ENCODE measurements around the gene VEGFA. TPM values are rescaled to one million over a fixed set of nuclear protein-coding genes. Genes with fewer than 3 reads are reported as not detected.

The VEGFA gene
- total RNA-seq, 2 donors from 2014 or later: 127 to 335 TPM

DNA sequence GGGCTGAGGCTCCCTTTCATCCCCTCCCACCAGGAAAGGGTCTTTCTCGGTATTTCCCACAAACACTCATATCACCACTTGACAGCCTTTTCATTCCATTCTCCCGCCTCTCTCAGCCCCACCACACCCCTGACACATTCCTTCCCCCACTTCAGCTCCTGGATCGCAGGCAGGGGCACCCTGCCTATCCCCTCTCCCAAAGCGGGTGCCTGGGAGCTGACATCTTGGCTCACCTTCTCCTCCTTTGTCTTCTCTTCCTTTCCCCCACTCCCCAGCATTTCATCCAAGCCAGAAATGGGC is 10.2 kb upstream of the VEGFA start:
- no peaks in the 10 kb centered on the region for H3K36me3 ChIP-seq
- H3K9me3 ChIP-seq: no peaks in the 10 kb centered on the region
- no peak overlapping the region for H3K27ac ChIP-seq
- H3K4me3 ChIP-seq: no peak overlapping the region
- TF ChIP-seq POLR2AphosphoS5 (IDR thresholded peaks at IDR 0.05) (no peak), POLR2A (IDR thresholded peaks at IDR 0.05) (no peak)
- TF ChIP-seq, protein P1, sequence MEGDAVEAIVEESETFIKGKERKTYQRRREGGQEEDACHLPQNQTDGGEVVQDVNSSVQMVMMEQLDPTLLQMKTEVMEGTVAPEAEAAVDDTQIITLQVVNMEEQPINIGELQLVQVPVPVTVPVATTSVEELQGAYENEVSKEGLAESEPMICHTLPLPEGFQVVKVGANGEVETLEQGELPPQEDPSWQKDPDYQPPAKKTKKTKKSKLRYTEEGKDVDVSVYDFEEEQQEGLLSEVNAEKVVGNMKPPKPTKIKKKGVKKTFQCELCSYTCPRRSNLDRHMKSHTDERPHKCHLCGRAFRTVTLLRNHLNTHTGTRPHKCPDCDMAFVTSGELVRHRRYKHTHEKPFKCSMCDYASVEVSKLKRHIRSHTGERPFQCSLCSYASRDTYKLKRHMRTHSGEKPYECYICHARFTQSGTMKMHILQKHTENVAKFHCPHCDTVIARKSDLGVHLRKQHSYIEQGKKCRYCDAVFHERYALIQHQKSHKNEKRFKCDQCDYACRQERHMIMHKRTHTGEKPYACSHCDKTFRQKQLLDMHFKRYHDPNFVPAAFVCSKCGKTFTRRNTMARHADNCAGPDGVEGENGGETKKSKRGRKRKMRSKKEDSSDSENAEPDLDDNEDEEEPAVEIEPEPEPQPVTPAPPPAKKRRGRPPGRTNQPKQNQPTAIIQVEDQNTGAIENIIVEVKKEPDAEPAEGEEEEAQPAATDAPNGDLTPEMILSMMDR (IDR thresholded peaks at IDR 0.05): no peak
- no peaks in the 10 kb centered on the region for H3K4me1 ChIP-seq (replicated peaks)
- WGBS: 71% methylated on average over 4 of the region's 4 CpGs
- no peak for DNase-seq (ENCODE audit: low spot score)
- H3K27me3 ChIP-seq (replicated peaks; ENCODE audit: insufficient read depth): no peaks in the 10 kb centered on the region
- intact Hi-C loops (cut with DNase I): no loop called here

DNA sequence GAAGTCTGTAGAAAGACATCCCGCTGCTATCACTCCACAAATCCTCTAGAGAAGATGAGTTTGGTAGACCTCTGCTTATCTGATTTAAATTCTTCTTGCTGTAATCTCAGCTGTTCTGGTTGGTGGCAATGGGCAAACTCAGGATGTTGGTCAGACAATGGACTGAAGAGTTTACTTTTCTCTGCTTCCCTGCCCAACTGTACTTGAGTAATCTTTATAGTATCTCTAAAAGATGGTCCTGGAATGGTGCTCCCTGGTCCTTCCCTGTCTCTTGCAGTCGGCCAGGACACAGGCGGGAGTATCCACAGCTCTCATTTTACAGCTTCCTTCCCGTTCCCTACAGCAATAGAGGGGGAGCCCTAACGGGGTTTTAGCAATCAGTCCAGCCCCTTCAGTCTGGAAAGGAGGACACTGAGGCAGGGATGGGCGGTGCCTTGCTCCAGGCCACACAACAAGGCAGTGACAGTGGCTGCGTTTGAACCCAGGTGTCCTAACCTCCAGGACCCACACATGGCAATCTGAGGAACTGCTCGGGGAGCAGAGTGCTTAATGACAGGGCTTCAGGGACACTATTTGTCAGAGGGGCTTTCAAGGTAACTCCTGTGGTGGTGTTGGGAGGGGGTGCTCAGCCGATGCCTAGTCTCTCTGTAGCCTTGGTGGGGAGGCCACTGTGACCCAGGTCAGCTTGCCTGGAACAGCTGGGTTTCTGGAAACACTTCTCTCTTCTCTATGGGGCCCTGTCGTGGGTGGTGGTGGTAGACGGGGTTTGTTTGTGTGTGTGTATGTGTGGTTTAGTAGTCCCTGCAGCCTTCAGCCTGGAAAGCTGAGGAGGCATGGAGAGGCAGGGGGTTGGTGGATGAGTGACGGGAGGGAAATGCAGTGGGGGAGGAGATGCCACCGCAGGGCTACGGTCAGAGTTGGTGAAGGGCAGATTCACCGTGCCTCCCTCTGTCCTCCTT is 9.5 kb upstream of the VEGFA start:
- Histone ChIP-seq H3K27ac (no peak overlapping the region), H3K4me3 (no peak overlapping the region), H3K27me3 (replicated peaks; ENCODE audit: insufficient read depth) (no peaks in the 10 kb centered on the region), H3K4me1 (replicated peaks) (no peaks in the 10 kb centered on the region), H3K9me3 (no peaks in the 10 kb centered on the region), H3K36me3 (no peaks in the 10 kb centered on the region)
- DNase-seq (ENCODE audit: low spot score): no peak
- intact Hi-C loops (cut with DNase I): no loop called here
- WGBS: 72% methylated on average over 15 of the region's 15 CpGs
- TF ChIP-seq POLR2A (IDR thresholded peaks at IDR 0.05) (no peak), POLR2AphosphoS5 (IDR thresholded peaks at IDR 0.05) (peak; percentile 52)

DNA sequence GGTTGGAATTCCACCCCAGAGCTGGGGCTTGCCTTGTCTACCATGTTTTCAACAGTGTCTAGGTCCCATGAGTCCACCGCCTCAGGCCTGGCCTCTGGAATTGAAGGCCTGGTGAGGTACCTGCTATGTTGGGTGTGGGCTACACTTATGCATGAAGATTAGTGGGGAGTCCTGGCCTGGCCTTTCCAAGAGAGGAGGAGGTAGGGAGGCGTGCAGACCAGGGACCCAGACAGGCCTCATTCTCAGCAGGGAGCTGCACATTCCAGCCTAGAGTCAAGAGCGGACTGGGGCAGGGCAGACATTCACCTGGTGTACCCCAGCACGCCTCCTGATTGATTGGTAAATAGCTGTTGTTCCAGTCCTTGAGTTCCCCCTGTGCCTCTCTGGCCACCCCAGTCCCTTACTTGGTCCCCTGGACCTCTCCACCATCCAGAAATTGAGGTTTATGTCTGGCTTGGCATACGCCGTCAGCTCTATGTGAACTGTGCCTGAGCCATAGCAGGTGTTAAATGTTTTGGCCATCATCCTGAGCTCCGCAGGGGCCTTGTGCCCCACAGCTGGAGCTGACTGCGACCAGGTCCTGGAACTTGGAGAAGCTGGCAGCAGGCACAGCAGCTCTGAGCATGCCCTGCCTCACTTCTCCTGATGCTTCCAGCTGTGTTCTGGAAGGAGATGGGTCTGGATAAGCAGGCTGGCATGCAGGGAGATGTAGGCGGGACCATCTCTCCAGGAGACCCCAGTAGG is 8.2 kb upstream of the VEGFA start:
- Histone ChIP-seq H3K4me3 (no peak overlapping the region), H3K27me3 (replicated peaks; ENCODE audit: insufficient read depth) (no peaks in the 10 kb centered on the region), H3K27ac (no peak overlapping the region), H3K9me3 (no peaks in the 10 kb centered on the region), H3K36me3 (no peaks in the 10 kb centered on the region), H3K4me1 (replicated peaks) (no peaks in the 10 kb centered on the region)
- 85% methylated on average over 9 of the region's 9 CpGs for WGBS
- DNase-seq (ENCODE audit: low spot score): no peak
- intact Hi-C loops (cut with DNase I): no loop called here
- TF ChIP-seq, protein P1 (IDR thresholded peaks at IDR 0.05): no peak
- TF ChIP-seq POLR2A (IDR thresholded peaks at IDR 0.05) (no peak), POLR2AphosphoS5 (IDR thresholded peaks at IDR 0.05) (no peak)

DNA sequence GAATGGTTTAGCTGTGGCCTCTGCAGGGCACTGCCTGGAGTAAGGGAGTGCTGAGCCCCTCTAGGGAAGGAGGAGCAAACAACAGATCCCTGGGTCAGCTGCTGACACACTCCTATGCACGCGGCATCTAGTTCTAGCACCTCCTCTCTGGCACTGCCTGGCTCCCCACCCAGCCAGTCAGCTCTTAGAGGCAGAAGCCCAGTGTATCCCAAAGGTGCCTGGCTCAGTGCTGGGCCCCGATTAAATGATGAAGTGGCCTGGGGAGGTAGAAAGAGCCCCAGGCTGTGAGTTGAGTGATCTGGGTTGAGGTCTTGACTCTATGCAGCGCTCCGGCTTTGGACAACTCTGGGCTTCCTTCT is 7.6 kb upstream of the VEGFA start:
- H3K36me3 ChIP-seq: no peaks in the 10 kb centered on the region
- no peak overlapping the region for H3K27ac ChIP-seq
- no peaks in the 10 kb centered on the region for H3K27me3 ChIP-seq (replicated peaks; ENCODE audit: insufficient read depth)
- no peaks in the 10 kb centered on the region for H3K9me3 ChIP-seq
- 73% methylated on average over 5 of the region's 5 CpGs for WGBS
- no peaks in the 10 kb centered on the region for H3K4me1 ChIP-seq (replicated peaks)
- TF ChIP-seq POLR2AphosphoS5 (IDR thresholded peaks at IDR 0.05): no peak
- TF ChIP-seq, protein P1 (IDR thresholded peaks at IDR 0.05): no peak
- no peak for TF ChIP-seq POLR2A (IDR thresholded peaks at IDR 0.05)
- intact Hi-C loops (cut with DNase I): no loop called here
- no peak overlapping the region for H3K4me3 ChIP-seq
- no peak for DNase-seq (ENCODE audit: low spot score)

DNA sequence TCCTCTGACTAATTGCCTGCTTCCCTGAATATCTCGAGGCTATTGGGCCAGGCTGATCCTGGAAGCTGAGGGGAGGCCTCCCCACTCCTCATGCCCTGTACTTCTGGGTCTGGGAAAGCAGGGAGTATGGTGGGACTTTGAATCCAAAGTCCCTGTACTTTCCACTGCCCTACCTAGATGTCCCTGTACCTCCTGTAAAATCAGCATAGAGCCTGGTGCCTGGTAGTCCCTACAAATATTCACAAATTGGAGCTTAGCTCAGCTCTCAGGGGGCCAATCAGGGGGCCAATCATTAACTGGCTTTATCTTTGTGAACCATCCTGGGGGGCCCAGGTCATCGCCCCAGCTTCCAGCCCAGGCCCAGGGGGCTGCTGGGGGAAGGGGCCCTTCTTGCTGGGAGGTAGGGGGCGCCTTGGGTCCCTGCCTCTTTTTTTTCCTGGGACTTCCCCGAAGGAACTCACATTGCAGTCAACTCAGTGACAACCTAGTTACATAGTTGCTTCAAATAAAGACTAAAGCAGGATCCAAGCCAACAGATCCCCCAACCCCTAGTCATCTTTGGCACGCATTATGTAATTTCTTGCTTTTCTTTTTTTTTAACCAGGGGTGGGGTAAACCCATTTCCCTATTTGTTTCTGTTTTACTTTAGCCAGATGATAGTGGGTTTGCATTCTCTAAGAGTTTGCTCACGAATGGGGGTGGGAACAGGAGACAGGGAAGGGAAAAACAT is 6.9 kb upstream of the VEGFA start:
- intact Hi-C loops (cut with DNase I): no loop called here
- Histone ChIP-seq H3K4me1 (replicated peaks) (no peaks in the 10 kb centered on the region), H3K9me3 (no peaks in the 10 kb centered on the region), H3K4me3 (no peak overlapping the region), H3K36me3 (no peaks in the 10 kb centered on the region), H3K27ac (no peak overlapping the region), H3K27me3 (replicated peaks; ENCODE audit: insufficient read depth) (no peaks in the 10 kb centered on the region)
- DNase-seq (ENCODE audit: low spot score): no peak
- 61% methylated on average over 6 of the region's 6 CpGs for whole genome bisulfite sequencing
- TF ChIP-seq POLR2AphosphoS5 (IDR thresholded peaks at IDR 0.05) (no peak), POLR2A (IDR thresholded peaks at IDR 0.05) (no peak)
- TF ChIP-seq, protein P1 (IDR thresholded peaks at IDR 0.05): no peak
